CD4-positive, alpha-beta T cell (primary cell): Measurements from ENCODE around the gene CAPN9. TPM values are rescaled to one million over a fixed set of nuclear protein-coding genes. Genes with fewer than 3 reads are reported as not detected.

Experiments used
- ATAC-seq: fragments of 200-7000 bp; cut with Tn5 transposase; one replicate; pipeline ENCODE4 v1.10.0; 2022; ENCODE audit warnings: mild to moderate bottlenecking; ENCODE audit not compliant: poor library complexity
- CTCF ChIA-PET: fragments of 350-600 bp; sonication (Branson Sonifier 250); formaldehyde crosslinking; loops from one replicate; lab custom pipeline; 2021; ENCODE audit warnings: antibody characterized with exemption, inconsistent platforms; lab: Charles Lee
- POLR2A ChIA-PET: fragments of 350-600 bp; sonication (Branson Sonifier 250); formaldehyde crosslinking; loops from one replicate; lab custom pipeline; 2021; ENCODE audit warnings: antibody characterized with exemption, inconsistent platforms; lab: Charles Lee
- DNase-seq, 14 experiments: peaks; one replicate each; pipeline ENCODE4 v3.0.0-alpha.2; 2013 to 2020; ENCODE audit warnings: mixed read lengths in 2 of 14
- H3K27ac ChIP-seq, 2 donors: one replicate each; pipeline versions ENCODE4 v1.5.1 to v1.7.0; 2013; ENCODE audit warnings: low read length in 2 of 2, low read depth in 1 of 2, mild to moderate bottlenecking in 1 of 2
- H3K27me3 ChIP-seq, 2 experiments: 1 replicate in 1 of 2; 2 replicates in 1 of 2; pipeline versions ENCODE4 v1.6.1 to v1.7.0; 2013; ENCODE audit warnings: low read length in 2 of 2, control low read depth in 1 of 2, mild to moderate bottlenecking in 1 of 2, moderate library complexity in 1 of 2; ENCODE audit not compliant: insufficient read depth in 2 of 2, control insufficient read depth in 1 of 2
- H3K36me3 ChIP-seq: one replicate; pipeline ENCODE4 v1.6.1; 2013; ENCODE audit warnings: low read length, control low read depth; ENCODE audit not compliant: insufficient read depth
- H3K4me1 ChIP-seq: one replicate; pipeline ENCODE4 v1.6.1; 2013; ENCODE audit warnings: low read length, control low read depth; ENCODE audit not compliant: insufficient read depth
- H3K4me3 ChIP-seq: one replicate; pipeline ENCODE4 v1.5.1; 2013; ENCODE audit warnings: mild to moderate bottlenecking, low read length, moderate library complexity
- H3K9me3 ChIP-seq, 2 experiments: 1 replicate in 1 of 2; 2 replicates in 1 of 2; pipeline versions ENCODE4 v1.6.1 to v1.7.0; 2013; ENCODE audit warnings: low read length in 2 of 2, mild to moderate bottlenecking in 2 of 2, control low read depth in 1 of 2, moderate library complexity in 1 of 2; ENCODE audit not compliant: control insufficient read depth in 1 of 2, insufficient read depth in 1 of 2
- H3K27ac Mint-ChIP-seq: one replicate; pipeline ENCODE4 v1.8.0; 2020; ENCODE audit warnings: mixed read lengths
- H3K27me3 Mint-ChIP-seq: one replicate; pipeline ENCODE4 v1.8.0; 2021; ENCODE audit warnings: mixed read lengths
- H3K36me3 Mint-ChIP-seq: one replicate; pipeline ENCODE4 v1.8.0; 2021; ENCODE audit warnings: low read depth, mixed read lengths
- H3K4me1 Mint-ChIP-seq: one replicate; pipeline ENCODE4 v1.8.0; 2021; ENCODE audit warnings: low read depth, mixed read lengths
- H3K4me3 Mint-ChIP-seq: one replicate; pipeline ENCODE4 v1.8.0; 2020; ENCODE audit warnings: mild to moderate bottlenecking, mixed read lengths
- H3K9me3 Mint-ChIP-seq: one replicate; pipeline ENCODE4 v1.8.0; 2020; ENCODE audit warnings: mixed read lengths
- intact Hi-C, 2 experiments: fragments of 100-400 bp; cut with DNase I in 1 of 2; cut with micrococcal nuclease in 1 of 2; formaldehyde crosslinking; loops; one replicate each; pipeline versions ENCODE4 v1.15.1 to v1.9.0; 2023 to 2025; cut with DNase I, micrococcal nuclease
- total RNA-seq, 174 experiments: library from RNA in 2 of 174; stranded (reverse) in 2 of 174; gene quantifications; one replicate each; pipeline ENCODE4 v1.2.3 and lab custom pipeline; 2021 to 2026
- TF ChIP-seq, protein P1 (sequence below): fragments of 200-600 bp; IDR thresholded peaks from one replicate; pipeline ENCODE4 v1.8.0; 2022; ENCODE audit warnings: antibody characterized with exemption, mild to moderate bottlenecking

CAPN9 gene
- total RNA-seq, 2 experiments from 2014 or later, result not detected

- no peak overlapping the region for H3K4me3 Mint-ChIP-seq
- Histone ChIP-seq H3K4me3 (no peak overlapping the region), H3K27ac (no peak overlapping the region), H3K9me3 (peaks cover 0 to 3% of the 10 kb centered on the region in 2 experiments), H3K27me3 (peaks cover 0 to 4% of the 10 kb centered on the region in 2 experiments), H3K4me1 (no peaks in the 10 kb centered on the region), H3K36me3 (no peaks in the 10 kb centered on the region)
- H3K4me1 Mint-ChIP-seq, result no peaks in the 10 kb centered on the region
- H3K27me3 Mint-ChIP-seq, result no peaks in the 10 kb centered on the region
- no peaks in the 10 kb centered on the region for H3K36me3 Mint-ChIP-seq
- TF ChIP-seq, protein P1, sequence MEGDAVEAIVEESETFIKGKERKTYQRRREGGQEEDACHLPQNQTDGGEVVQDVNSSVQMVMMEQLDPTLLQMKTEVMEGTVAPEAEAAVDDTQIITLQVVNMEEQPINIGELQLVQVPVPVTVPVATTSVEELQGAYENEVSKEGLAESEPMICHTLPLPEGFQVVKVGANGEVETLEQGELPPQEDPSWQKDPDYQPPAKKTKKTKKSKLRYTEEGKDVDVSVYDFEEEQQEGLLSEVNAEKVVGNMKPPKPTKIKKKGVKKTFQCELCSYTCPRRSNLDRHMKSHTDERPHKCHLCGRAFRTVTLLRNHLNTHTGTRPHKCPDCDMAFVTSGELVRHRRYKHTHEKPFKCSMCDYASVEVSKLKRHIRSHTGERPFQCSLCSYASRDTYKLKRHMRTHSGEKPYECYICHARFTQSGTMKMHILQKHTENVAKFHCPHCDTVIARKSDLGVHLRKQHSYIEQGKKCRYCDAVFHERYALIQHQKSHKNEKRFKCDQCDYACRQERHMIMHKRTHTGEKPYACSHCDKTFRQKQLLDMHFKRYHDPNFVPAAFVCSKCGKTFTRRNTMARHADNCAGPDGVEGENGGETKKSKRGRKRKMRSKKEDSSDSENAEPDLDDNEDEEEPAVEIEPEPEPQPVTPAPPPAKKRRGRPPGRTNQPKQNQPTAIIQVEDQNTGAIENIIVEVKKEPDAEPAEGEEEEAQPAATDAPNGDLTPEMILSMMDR, result no peak
- ATAC-seq, result no peak
- ChIA-PET POLR2A (no interaction called here), CTCF (no interaction called here)
- DNase-seq, result no peak
- intact Hi-C loops, result no loop called here
- no peaks in the 10 kb centered on the region for H3K9me3 Mint-ChIP-seq
- no peak overlapping the region for H3K27ac Mint-ChIP-seq
Measured at GRCh38 chr1:230773396-230774033, 26.3 kb downstream of the CAPN9 start.

DNA sequence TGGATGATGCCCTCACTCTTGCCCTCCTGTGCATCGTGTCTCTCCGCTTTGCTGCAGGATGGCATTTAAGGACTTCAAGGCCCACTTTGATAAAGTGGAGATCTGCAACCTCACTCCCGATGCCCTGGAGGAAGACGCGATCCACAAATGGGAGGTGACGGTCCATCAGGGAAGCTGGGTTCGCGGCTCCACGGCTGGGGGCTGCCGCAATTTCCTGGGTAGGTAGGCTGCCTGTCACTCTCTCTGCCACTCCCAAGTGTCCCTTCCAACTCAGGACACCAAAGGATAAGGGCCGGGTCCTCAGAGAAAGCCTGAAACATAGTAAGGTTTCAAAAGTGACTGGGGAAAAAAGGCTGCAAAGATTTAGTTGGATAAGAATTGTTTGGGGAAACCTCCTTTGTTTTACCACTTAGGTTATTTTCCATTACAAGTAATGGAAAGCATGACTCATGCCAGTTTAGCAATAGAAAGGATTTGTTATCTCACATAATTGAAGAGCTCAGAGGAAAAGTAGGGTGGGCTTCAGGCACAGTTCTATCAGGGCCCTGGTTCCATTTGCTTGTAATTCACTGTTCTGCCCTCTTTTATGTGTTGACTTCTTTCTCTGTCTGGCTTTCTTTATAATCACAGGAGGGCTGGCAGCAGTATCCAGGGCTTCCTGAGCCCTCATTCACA lies 31.9 kb downstream of the CAPN9 start:
- H3K4me1 Mint-ChIP-seq, result no peaks in the 10 kb centered on the region
- no peak for ATAC-seq
- TF ChIP-seq, protein P1, result no peak

DNA sequence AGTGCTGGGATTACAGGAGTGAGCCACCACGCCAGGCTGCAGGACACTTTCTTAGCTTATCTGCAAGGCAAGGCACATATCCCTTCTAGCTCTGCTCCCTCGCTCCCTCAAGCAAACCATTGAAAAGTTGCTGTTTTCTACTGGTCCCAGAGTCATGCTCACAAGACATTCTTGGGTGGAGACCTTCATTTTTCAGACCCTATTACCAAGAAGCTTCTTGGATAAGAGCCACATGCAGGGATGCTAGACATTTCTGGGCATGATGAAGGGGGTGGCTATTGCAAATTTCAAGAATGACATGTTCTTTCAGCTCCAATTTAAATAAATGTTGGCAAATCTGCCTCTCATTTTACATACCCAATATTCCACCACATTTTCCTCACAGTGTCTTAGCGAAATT lies 33.9 kb downstream of the CAPN9 start:
- no peak overlapping the region for H3K4me3 ChIP-seq
- H3K36me3 Mint-ChIP-seq, result no peaks in the 10 kb centered on the region
- no peak overlapping the region for H3K27ac Mint-ChIP-seq
- ChIA-PET CTCF (no interaction called here), POLR2A (no interaction called here)
- H3K4me3 Mint-ChIP-seq, result no peak overlapping the region
- DNase-seq (no peak), ATAC-seq (no peak)
- H3K4me1 Mint-ChIP-seq, result no peaks in the 10 kb centered on the region
- no peaks in the 10 kb centered on the region for H3K9me3 Mint-ChIP-seq
- TF ChIP-seq, protein P1, result no peak
- no peaks in the 10 kb centered on the region for H3K9me3 ChIP-seq
- H3K27me3 Mint-ChIP-seq, result peaks cover 11% of the 10 kb centered on the region
- no peak overlapping the region for H3K27ac ChIP-seq
- no peaks in the 10 kb centered on the region for H3K36me3 ChIP-seq
- peaks cover 0 to 4% of the 10 kb centered on the region in 2 experiments for H3K27me3 ChIP-seq
- intact Hi-C loops, result no loop called here
- H3K4me1 ChIP-seq, result no peaks in the 10 kb centered on the region

More for the DNA sequence above, 31.9 kb downstream of the CAPN9 start:
- H3K4me3 ChIP-seq, result no peak overlapping the region
- Mint-ChIP-seq H3K36me3 (no peaks in the 10 kb centered on the region), H3K27me3 (peaks cover 11% of the 10 kb centered on the region), H3K4me3 (no peak overlapping the region), H3K27ac (no peak overlapping the region), H3K9me3 (no peaks in the 10 kb centered on the region)
- ChIA-PET CTCF (no interaction called here), POLR2A (no interaction called here)
- intact Hi-C loops, result no loop called here
- no peaks in the 10 kb centered on the region for H3K4me1 ChIP-seq
- H3K9me3 ChIP-seq, result no peaks in the 10 kb centered on the region
- no peaks in the 10 kb centered on the region for H3K36me3 ChIP-seq
- peaks cover 0 to 4% of the 10 kb centered on the region in 2 experiments for H3K27me3 ChIP-seq
- no peak for DNase-seq
- H3K27ac ChIP-seq, result no peak overlapping the region
